DMS114 treated with DMSO at 0.1 percent for 48 hours (cell line): ENCODE data around the gene CLDN5.

Experiments
- DNase-seq: peaks from one replicate; lab custom pipeline; 2025; ENCODE audit not compliant: unreplicated experiment; lab: John Stamatoyannopoulos, UW

Gene CLDN5

DNA sequence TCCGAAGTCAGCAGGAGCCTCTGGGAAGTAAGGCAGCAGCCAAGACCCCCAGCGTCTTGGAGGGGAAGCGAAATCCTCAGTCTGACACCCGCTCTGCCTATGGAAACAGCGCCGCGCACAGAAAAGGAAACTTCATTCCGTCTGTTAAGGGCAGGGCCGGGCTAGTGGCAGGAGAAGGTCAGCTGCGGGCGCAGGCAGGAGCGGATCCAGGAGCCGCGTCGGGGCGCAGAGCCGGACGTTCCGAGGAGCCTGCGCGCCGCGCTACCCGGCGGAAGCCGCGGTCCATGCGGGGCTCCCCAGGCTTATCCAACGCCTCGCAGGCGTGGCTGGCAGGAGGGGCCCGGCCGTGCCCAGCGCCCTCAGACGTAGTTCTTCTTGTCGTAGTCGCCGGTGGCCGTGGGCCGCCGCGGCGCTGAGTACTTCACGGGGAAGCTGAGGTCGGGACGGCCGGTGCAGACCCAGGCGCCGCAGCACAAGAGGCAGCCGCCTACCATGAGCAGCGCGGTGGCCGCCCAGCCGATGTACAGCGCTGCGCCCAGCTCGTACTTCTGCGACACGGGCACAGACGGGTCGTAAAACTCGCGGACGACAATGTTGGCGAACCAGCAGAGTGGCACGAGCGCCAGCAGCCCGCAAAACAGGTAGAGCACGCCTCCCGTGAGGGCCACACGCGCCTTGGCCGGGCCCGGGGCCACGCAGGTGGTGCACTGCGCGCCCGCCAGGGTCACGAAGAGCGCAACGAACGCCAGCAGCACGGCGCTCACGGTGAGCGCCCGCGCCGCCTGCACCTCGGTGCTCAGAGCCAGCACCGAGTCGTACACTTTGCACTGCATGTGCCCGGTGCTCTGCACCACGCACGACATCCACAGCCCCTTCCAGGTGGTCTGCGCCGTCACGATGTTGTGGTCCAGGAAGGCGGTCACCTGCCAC lies 705 bp downstream of the CLDN5 start:
- DNase-seq, result no peak

DNA sequence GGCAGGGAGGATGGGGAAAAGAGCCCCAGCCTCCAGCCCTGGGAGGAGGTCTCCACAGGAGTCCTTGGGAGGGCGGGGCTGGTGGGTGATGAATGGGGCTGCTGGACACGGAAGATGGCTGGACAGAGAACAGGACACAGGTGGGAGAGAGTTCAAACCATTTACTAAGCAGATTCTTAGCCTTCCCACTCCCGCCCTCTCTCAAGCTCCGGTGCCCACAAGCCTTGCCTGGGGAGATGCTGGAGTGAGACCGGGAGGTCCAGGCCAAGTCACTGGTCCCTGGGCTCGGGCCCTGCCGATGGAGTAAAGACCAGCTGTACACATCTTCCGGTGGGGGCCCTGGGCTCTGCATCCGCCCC lies 1.4 kb downstream of the CLDN5 start:
- DNase-seq, result no peak

DNA sequence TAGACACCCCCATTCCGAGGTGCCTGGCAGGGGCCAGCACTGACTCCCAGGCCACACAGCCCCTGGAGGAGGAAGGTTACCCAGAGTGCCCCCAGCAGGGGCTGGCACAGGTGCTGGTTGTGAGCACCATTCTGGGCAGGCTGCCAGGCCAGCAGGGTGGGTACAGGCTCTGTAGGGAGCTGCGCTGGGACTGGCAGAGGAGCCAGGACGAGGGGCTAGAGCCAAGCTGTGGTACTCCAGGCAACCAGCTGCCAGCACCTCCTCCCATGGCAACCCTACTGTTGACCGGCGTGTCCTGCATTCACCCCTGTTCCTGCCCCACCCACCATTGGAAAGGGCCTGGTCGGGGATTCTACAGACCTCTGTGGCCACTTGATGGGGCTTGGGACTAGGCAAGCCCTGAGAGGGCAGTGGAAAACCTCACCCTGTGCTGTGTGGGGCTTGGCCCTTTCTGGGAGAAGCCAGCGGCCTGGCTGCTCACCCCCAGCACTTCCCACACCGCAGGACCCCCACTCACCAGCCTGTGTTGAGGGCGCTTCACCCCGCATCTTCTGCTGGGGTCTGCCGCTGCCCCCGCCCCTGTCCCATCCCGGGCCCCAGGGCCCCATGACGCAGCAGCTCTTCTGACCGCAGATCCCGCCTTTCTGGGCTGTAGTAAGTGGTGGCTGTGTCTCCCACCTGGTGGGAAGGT lies 1.9 kb downstream of the CLDN5 start:
- no peak for DNase-seq

DNA sequence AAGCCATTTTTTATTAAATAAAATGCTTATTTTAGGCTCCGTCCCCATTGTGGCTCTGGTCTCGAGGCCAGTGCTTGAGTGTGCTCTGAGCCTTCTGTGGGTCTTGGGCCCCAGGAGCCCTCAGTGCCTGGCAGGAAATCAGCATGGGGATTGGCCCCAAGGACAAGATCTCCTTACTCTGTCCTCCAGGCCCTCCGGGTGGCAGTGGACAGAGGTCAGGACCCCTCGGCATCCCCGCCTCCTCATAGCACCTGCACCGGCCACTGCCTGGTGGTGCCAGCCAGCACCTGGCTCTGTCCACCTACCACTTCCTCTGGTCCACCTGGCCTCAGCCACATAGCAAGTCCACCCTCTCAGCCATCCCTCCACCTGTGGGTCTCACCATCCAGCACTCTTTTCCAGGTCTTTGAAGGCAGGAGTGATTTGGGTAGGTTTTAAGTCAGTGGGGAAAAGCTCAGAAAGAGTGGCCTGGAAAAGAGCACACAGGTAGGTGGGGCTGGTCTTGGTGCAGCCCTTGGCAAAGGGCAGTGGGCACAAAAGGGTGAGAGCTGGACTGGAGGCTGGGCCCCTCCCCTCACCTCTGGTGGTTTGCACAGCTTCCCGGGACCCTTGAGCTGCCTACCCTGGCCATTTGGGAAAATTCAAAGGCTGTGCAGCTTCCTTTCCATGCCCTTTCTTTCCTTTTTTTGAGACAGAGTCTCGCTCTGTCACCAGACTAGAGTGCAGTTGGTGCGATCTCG lies 3.5 kb downstream of the CLDN5 start:
- no peak for DNase-seq

DNA sequence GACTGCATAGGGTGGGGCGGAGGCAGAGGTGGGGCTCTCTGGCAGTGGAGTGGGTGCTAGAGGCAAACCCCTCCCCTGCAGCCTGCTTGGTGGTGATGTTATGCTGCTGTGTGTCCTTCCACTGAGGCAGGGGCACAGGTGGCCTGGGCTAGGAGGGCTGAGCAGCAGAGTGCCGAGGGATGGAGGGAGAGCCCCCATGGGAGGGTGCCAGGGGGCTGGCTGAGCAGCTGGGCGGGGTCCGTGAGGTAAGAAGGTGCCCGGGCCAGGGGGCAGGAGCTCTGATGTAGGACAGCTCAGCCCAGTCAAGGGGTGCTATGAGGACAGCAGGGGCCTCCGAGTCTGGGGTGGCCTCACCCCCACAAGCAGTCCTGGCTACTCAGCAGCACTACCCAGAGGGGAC lies 4.2 kb downstream of the CLDN5 start:
- DNase-seq, result no peak

DNA sequence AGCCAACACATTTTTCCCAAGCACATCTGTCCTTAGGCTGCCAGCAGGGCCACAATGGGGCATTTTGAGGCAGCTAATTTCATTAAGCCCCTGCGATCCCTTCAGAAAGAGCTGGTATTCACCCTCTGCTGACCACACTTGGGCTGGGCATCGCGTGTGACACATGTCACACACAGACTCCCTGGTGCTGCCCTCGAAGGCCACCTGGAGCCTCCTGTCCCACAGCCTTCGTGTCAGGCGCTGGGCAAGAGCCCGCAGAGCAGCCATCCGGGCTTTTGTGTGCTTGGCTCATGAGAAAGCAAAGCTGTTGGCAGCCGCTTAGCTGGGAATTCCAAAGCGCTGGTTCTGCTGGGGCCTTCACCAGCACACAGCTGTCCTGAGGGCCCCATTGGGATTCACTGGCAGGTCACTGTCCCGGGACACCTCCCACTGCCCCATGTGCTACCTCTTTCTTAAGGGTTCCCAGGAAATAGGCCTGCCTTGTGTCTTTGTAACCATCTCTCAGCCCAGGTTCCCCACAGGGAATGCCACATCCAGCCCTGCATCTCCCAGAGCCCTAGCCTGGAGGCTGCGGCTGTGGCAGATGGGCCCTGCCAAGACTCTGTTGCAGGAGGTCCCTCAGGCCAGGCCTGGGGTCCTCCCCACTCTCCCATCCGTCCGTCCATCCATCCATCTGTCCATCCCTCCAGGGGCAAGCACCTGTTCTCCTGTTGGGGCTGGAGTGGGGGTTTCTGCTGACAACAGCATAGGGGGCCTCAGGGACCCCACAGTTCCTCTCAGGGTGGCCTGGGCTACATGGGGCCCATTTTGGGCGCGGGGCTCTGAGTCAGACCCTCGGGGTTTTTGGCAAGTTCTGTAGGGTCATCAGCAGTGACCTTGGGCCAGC lies 4.9 kb downstream of the CLDN5 start:
- DNase-seq, result no peak

DNA sequence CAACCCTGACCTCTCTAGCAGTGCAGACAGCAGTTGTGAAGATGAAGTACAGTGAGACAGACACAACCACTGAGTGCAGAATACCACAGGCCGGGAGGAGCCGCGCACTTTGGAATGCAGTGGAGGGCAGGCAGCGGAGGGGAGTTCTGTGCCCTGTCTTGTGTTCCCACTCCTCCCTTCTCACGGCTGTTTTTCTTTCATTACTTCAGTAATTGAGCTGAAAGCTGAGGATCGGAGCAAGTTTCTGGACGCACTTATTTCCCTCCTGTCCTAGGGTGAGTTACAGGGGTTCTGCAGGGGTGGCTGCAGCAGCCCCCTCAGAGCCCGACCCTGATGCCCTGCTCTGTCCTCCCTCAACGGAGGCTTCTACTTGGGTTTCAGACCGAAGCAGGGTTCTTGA lies 5.6 kb downstream of the CLDN5 start:
- no peak for DNase-seq

DNA sequence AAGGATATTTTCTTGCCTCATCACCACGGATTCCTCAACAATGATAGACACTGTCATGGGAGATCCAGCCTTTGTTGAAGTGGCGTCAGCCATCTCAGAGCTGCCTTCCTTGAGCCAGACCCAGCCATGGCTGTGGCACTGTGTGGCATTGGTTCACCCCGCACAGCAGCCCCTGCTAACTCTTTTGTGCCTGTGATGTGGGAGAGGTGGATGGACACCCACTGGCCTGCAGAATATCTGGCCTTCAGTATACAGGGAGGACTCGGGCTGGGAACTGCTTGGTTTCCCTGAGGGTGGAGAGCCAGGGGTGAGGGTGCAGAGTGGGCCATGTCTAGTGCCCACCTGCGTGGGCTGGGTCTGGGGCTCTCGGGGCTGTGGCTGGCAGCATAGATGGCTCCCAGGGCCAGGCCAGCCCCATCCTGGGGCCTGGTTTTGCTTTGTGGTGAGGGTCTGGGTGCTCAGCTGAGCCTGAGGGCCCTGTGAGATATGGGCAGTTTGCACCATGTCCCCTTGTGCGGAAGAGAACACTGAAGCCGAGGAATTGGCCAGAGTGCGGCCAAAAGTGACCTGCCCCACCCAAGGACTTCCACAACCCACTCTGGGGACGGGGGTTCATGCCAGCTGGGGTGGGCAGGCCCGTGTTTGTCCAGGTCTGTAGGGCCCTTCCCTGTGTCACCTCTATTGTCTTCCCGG lies 6.1 kb downstream of the CLDN5 start:
- no peak for DNase-seq

DNA sequence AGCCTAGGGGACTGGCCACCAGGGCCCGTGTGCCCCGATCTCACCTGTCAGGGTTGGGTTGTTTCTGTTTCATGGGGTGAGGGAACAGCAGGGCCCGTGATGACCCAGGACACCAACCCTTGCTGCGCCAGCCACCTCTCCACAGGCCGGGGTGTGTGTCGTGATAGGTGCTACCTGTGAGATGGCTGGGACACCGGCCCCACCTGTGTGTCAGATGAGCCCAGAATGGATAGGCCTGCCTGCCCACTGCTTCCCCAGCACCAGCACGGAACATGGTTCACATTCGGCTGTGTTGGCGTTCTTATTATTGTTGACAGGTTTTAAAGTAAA lies 7.1 kb downstream of the CLDN5 start:
- DNase-seq, result no peak

DNA sequence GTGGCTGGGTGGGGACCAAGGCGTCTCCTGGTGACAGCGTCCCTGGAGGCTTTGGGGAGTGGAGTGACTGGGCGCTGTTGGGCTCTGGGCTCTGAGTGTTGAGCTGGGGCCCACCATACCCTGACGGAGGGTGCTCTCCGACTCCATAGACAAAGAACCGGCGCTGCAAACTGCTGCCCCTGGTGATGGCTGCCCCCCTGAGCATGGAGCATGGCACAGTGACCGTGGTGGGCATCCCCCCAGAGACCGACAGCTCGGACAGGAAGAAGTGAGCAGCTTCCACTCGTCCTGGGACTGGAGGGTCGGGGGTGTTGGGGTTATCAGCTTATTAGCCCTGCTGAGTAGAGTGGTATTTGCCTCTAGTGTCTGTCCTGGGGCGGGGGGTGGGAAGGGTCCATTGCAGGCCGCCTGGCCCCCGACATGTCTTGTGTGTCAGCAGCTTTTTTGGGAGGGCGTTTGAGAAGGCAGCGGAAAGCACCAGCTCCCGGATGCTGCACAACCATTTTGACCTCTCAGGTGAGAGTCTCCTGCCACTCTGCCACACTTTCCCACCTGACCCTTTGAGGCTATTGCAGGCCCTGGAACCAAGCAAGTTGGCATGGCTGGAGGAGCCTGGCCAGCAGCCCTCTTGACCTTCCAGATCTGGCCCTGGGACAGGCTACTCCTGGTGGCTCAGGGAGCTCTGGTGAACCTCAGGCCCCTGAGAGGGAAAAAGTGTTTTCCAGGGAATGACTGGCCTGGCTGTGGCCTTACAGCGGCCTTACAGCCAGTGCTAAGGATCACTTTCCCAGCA lies 7.6 kb downstream of the CLDN5 start:
- DNase-seq, result no peak

DNA sequence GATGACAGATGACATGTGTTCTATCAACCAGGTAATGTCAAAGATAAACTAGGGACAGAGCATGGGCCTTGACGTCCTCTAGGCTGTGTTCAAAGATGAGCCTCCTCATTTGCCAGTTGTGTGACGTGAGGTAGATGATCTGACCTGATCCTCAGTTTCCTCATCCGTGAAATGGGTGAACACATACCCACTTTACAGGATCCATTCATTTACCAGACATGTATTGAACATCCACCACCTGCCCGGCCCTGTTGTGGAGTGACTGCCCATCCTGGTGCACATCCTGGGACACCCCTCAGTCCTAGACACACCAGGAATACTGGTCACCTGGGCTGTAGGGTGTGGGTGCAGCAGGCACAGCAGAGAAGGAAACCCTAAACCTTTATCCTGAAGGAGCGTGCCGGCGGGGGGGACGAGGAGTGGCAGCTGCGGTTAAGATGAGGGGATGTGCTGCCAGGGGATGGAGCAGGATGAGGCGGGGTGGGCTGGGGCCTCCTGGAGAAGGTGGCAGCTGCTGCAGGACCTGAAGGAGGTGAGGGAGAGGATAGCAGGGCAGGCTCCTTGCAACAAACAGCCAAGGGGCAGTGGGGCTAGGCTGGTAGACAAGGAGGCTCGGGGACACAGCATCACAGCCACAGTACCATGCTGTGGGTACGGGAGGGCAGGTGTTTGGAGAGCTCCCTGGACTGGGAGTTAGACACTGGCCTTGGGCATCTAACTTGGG lies 8.4 kb downstream of the CLDN5 start:
- DNase-seq, result no peak

DNA sequence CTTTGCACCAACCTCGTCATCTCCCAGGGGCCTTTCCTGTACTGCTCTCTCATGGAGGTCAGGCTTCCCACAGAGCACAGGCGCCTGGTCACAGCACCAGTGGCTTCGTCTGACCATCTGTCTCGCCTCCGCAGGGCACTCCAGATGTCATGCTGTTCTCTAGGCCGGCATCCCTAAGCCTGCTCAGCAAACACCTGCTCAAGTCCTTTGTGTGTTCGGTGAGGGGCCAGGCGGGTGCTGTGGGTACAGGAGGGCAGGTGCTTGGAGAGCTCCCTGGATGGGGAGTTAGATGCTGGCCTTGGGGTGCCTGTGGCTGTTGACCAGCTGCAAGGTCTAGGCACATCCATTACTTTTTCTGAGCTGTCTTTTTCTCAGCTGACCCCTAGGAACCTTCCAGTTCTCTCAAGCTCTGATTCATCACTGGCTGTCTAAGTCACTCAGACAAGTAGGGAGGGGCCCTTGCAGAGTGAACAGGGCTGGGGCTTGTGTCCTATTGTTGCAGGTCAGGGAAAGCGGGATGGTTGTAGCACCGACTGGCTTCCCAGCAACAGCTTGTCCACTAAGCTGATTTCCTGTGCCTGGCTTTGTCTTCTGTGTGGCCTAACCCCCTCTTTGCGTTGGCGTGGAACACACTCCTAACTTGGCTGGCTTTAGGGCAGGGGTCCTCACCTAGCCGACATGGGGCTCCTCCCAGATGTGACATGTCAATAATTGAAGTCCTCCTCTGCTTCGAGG lies 9.2 kb downstream of the CLDN5 start:
- no peak for DNase-seq

DNA sequence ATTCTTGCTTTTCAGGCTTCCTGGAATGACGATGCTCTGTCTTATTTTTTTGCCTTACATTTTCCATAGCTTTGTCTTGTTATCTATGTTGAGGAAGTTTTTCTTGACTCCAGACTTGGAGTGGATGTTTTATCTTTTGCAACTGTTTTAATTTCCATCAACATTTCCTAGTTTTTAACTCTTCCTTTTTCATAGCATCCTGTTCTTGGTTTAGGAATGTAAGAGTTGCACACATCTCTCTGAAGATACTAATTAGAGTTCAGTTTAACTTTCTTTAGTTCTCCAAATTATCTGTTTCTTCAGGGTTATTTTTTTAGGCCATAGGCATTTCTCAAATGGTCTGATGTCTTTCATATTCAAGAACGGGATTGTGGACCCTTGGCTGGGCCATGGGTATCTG lies 10.4 kb downstream of the CLDN5 start:
- DNase-seq, result no peak

DNA sequence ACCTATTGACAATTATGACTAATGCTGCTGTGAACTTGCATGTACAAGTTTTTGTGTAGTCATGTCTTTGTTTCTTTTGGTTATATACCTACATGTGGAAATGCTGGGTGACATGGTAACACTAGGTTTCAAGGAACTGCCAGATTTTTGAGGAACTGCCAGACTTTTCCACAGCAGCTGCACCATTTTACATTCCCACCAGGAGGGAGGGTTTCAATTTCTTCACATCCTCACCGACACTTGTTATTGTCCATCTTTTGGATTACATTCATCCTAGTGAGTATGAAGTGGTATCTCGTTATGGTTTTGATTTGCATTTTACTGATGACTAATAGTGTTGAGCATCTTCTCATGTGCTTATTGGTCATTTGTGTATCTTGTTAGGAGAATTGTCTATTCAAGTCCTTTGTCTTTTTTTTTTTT lies 13.3 kb downstream of the CLDN5 start:
- no peak for DNase-seq

DNA sequence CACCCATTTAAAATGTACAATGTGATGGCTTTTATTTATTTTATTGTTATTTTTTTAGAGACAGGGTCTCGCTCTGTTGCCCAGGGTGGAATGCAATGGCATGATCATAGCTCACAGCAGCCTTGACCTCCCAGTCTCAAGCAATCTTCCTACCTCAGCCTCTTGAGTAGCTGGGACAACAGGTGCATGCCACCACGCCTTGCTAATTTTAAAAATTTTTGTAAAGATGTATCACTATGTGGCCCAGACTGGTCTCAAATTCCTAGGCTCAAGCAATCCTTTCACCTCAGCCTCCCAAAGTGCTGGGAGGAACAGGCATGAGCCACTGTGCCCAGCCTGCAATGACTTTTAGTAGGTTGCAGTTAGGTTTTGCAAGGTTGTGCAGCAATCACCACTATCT lies 14.3 kb downstream of the CLDN5 start:
- no peak for DNase-seq

DNA sequence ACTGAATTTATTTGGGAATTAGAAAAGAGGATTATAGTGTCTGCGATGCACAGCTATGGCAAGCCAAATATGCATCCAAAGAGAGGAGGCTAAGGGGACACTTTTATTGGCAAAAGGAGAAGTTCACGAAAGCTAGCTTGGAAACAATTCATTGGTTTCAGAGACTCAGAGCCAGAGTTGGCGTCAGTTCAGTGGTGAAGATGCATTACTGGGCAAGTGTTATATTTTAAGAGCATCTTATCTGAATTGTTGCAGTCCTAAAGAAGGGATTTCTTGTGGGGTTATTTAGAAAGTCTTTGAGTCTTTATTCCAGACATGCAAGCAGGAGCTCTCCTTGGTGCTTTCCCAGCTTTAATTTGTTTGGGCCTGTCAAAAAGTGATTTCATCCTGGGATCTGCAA lies 15.0 kb downstream of the CLDN5 start:
- no peak for DNase-seq

DNA sequence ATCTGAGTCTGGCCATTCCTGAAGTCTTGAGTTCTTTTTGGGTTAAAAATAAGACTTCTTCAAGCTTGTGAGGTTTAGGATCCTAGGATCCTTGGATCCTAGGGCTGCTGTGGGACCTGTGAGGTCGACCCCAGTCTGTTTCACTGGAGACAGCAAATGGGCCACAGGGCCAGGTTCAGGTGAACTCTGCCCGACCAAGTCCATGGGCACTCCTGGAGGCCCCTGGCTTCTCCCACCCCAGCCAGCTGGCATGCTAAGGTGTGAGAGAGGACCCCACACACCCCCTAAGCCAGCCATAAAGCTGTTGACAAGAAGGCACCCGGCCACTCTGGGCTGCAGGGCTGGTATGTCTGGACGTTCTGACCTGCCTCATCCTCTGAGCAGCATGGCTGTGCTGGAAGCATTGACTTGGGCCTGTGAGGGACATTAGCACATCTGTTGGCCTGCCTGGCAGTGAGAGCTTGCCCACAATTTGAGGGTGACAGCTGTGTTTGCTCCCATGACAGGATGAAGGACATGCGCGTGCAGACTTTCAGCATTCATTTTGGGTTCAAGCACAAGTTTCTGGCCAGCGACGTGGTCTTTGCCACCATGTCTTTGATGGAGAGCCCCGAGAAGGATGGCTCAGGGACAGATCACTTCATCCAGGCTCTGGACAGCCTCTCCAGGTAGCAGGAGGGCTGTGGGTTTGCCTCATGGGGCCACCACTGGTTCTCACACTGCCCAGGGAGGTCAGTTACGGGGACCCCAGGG lies 16.0 kb downstream of the CLDN5 start:
- no peak for DNase-seq

DNA sequence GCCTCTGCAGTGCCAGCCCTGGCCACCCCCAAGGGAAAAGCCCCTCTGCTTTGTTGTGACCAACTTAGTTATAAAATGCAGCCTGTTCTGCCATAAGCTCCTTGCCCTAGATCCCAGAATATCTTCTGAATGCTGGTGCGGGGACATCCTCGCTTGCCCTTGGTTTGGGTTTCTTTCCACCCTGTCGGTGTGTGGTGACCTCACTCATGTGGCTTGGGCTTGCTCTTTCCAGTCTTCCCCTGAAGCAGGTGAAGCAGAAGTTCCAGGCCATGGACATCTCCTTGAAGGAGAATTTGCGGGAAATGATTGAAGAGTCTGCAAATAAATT lies 16.7 kb downstream of the CLDN5 start:
- no peak for DNase-seq
